ENCODE results near the gene INA. TPM values are rescaled to one million over a fixed set of nuclear protein-coding genes. Genes with fewer than 3 reads are reported as not detected.

The INA gene
- total and polyA plus RNA-seq, 2 donors (not counting 3 experiments of a cell fraction or from before 2014, with no cell fraction given), result 0.25 to 0.40 TPM

DNA sequence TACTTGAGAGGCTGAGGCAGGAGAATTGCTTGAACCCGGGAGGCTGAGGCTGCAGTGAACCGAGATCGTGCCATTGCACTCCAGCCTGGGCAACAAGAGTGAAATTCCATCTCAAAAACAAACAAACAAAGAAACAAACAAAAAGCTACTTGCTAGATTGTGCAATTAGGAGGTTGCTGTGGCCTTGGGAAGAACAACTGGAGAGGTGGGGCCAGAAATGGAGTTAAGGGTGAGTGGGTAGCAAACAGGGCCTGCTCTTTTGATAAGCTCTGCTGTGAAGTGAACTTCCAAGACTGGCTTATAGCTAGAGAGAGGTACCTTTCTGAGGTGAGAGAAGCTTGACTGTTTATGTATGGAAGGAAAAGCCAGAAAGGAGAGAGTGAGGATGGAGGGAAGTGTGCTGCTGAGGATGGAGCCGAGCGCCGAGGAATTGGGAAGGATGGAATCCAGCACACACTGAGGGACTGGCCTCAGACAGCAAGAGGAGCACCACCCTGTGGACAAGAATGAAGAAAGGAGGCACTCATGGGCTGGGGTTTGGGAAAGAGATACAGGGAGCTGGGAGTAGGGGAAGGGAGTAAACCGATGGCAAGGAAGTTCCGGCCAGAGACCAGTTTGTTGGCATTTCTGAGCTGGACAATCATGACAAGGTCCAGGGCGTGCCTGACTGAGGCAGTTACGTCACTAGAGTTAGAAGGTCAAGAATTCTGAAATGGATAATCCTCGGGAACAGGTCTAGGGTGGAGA, 38.3 kb upstream of the INA start:
- Histone ChIP-seq H3K27ac (ENCODE audit: insufficient read depth, low read depth, low read length) (no peak overlapping the region), H4K20me1 (replicated peaks; ENCODE audit: control insufficient read depth, extremely low read depth, insufficient read depth, low read length) (no peaks in the 10 kb centered on the region), H2AFZ (ENCODE audit: low read depth, low read length) (peak overlapping the region; percentile 87), H3K9ac (replicated peaks; ENCODE audit: extremely low read depth, insufficient read depth, low read length) (no peak overlapping the region), H3K27me3 (ENCODE audit: control insufficient read depth in 2 of 2, insufficient read depth in 2 of 2, low read length in 2 of 2) (no peaks in the 10 kb centered on the region), H3K79me2 (ENCODE audit: control insufficient read depth, insufficient read depth, low read length) (no peaks in the 10 kb centered on the region), H3K36me3 (ENCODE audit: control insufficient read depth in 2 of 2, extremely low read depth in 1 of 2, insufficient read depth in 2 of 2, low read length in 2 of 2) (no peaks in the 10 kb centered on the region), H3K9me1 (replicated peaks; ENCODE audit: control insufficient read depth, extremely low read depth, insufficient read depth, low read length) (no peaks in the 10 kb centered on the region), H3K4me3 (replicated peaks in 1 of 3; ENCODE audit: insufficient read depth in 1 of 3, low read depth in 1 of 3, low read length in 3 of 3) (no peak overlapping the region), H3K4me2 (ENCODE audit: insufficient read depth, low read length) (no peak overlapping the region), H3K4me1 (ENCODE audit: control insufficient read depth, extremely low read depth, insufficient read depth, low read length) (peaks cover 13% of the 10 kb centered on the region), H3K9me3 (replicated peaks; ENCODE audit: control insufficient read depth, insufficient read depth, low read length) (no peaks in the 10 kb centered on the region)
- ChIA-PET CTCF (interaction anchor here (0.6 to 4.1 kb wide), 29 partner anchors 8 to 404 kb away, joined by 3 to 62 read pairs (median 5); partner anchors contain the start of genes CNNM2 and NT5C2), POLR2A (interaction anchor here (0.6 to 2.0 kb wide), 4 partner anchors 7 to 122 kb away, joined by 3 to 13 read pairs (median 7); partner anchors contain the start of gene NT5C2)
- no TSS peak for BruUV-seq (replicated peaks)
- intact Hi-C loops (cut with micrococcal nuclease) (loop anchor here (2.0 kb wide), 1 partner anchor 46 kb away; the partner anchor contains the start of gene NT5C2), dilution Hi-C loops (cut with MboI; ENCODE audit: extremely low pct_ligation_motif_present, low sequenced_read_pairs) (no loop called here)
- TF ChIP-seq, protein P1, sequence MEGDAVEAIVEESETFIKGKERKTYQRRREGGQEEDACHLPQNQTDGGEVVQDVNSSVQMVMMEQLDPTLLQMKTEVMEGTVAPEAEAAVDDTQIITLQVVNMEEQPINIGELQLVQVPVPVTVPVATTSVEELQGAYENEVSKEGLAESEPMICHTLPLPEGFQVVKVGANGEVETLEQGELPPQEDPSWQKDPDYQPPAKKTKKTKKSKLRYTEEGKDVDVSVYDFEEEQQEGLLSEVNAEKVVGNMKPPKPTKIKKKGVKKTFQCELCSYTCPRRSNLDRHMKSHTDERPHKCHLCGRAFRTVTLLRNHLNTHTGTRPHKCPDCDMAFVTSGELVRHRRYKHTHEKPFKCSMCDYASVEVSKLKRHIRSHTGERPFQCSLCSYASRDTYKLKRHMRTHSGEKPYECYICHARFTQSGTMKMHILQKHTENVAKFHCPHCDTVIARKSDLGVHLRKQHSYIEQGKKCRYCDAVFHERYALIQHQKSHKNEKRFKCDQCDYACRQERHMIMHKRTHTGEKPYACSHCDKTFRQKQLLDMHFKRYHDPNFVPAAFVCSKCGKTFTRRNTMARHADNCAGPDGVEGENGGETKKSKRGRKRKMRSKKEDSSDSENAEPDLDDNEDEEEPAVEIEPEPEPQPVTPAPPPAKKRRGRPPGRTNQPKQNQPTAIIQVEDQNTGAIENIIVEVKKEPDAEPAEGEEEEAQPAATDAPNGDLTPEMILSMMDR (IDR thresholded peaks at IDR 0.05; ENCODE audit: extremely low read depth in 1 of 2, insufficient read depth in 1 of 2, low read depth in 1 of 2, low read length in 2 of 2), result peak; percentile 25 to 50
- TF ChIP-seq FOS (IDR thresholded peaks at IDR 0.05; ENCODE audit: borderline replicate concordance, insufficient read depth, low read length) (no peak), JUN (IDR thresholded peaks at IDR 0.05; ENCODE audit: borderline replicate concordance, insufficient read depth, insufficient read length, low read depth) (no peak), POLR2AphosphoS5 (IDR thresholded peaks at IDR 0.05; ENCODE audit: insufficient read depth, low read depth, low read length) (no peak)
- TF ChIP-seq, protein P2, sequence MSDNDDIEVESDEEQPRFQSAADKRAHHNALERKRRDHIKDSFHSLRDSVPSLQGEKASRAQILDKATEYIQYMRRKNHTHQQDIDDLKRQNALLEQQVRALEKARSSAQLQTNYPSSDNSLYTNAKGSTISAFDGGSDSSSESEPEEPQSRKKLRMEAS (IDR thresholded peaks at IDR 0.05; ENCODE audit: insufficient read depth, insufficient read length), result no peak
- peak; percentile 52 for DNase-seq (ENCODE audit: low read depth, low spot score)
- FAIRE-seq, result peak; percentile 40
